GM19099 (cell line): Measurements from ENCODE around the gene LDLR.
A peak's percentile ranks its signal among the peaks of the same experiment; 100 is the strongest.

Experiments used
- POLR2A ChIP-seq: IDR thresholded peaks from 3 replicates; pipeline ENCODE4 v1.6.1; 2011; ENCODE audit warnings: low read depth; ENCODE audit not compliant: insufficient read length; ENCODE audit errors: extremely low read depth

LDLR gene

GRCh38 chr19:11089254-11090013 lies at the start of gene LDLR:
Gene LDLR (plus strand): TSS chr19:11089463. CDS start chr19:11089549, 86 bp downstream.
- TF ChIP-seq POLR2A, result peak; percentile 96

GRCh38 chr19:11041194-11041593 lies 48.1 kb upstream of the LDLR start:
- TF ChIP-seq POLR2A, result no peak

- no peak for TF ChIP-seq POLR2A
These were observed 47.2 kb upstream of the LDLR start for GRCh38 chr19:11041966-11042627.

GRCh38 chr19:11044431-11044830 lies 44.8 kb upstream of the LDLR start:
- TF ChIP-seq POLR2A, result no peak

- TF ChIP-seq POLR2A, result no peak
These were observed 43.7 kb upstream of the LDLR start for GRCh38 chr19:11045536-11045935.

- no peak for TF ChIP-seq POLR2A
These were observed 42.5 kb upstream of the LDLR start for GRCh38 chr19:11046605-11047354.

- TF ChIP-seq POLR2A, result no peak
These were observed 41.4 kb upstream of the LDLR start for GRCh38 chr19:11047866-11048265.

GRCh38 chr19:11050323-11051114 lies 38.7 kb upstream of the LDLR start:
- TF ChIP-seq POLR2A, result no peak

GRCh38 chr19:11053817-11054195 lies 35.5 kb upstream of the LDLR start:
- TF ChIP-seq POLR2A, result no peak

GRCh38 chr19:11054200-11054599 lies 35.1 kb upstream of the LDLR start:
- no peak for TF ChIP-seq POLR2A

- TF ChIP-seq POLR2A, result no peak
These were observed 34.6 kb upstream of the LDLR start for GRCh38 chr19:11054628-11055027.

GRCh38 chr19:11058246-11059030 lies 30.8 kb upstream of the LDLR start:
- TF ChIP-seq POLR2A, result no peak

- no peak for TF ChIP-seq POLR2A
These were observed 29.5 kb upstream of the LDLR start for GRCh38 chr19:11059511-11060358.
